ENCODE data around the gene DAAM1.

The DAAM1 gene

GRCh38 chr14:59207506-59207933 is 19.1 kb downstream of the DAAM1 start:
- ChIA-PET CTCF (no interaction called here), POLR2A (no interaction called here)
- TF ChIP-seq CTCF (IDR thresholded peaks at IDR 0.05; ENCODE audit: insufficient read depth, low read length, missing control alignments): no peak
- no peak overlapping the region for H3K4me3 ChIP-seq (ENCODE audit: low read depth, low read length)
- DNase-seq (ENCODE audit: low read depth, low spot score): no peak

- POLR2A ChIA-PET: no interaction called here
Observed at GRCh38 chr14:59208224-59208814, 19.9 kb downstream of the DAAM1 start.

GRCh38 chr14:59208954-59209353 is 20.5 kb downstream of the DAAM1 start:
- ChIA-PET CTCF (no interaction called here), POLR2A (no interaction called here)
- no peak for TF ChIP-seq CTCF (IDR thresholded peaks at IDR 0.05; ENCODE audit: insufficient read depth, low read length, missing control alignments)
- no peak for DNase-seq (ENCODE audit: low read depth, low spot score)
- no peak overlapping the region for H3K4me3 ChIP-seq (ENCODE audit: low read depth, low read length)

More at GRCh38 chr14:59208224-59208814, 19.9 kb downstream of the DAAM1 start:
- no peak for TF ChIP-seq CTCF (IDR thresholded peaks at IDR 0.05; ENCODE audit: insufficient read depth, low read length, missing control alignments)
- H3K4me3 ChIP-seq (ENCODE audit: low read depth, low read length): no peak overlapping the region
- no peak for DNase-seq (ENCODE audit: low read depth, low spot score)
- CTCF ChIA-PET: no interaction called here

GRCh38 chr14:59210621-59211020 is 22.2 kb downstream of the DAAM1 start:
- no peak for TF ChIP-seq CTCF (IDR thresholded peaks at IDR 0.05; ENCODE audit: insufficient read depth, low read length, missing control alignments)
- POLR2A ChIA-PET: no interaction called here
- CTCF ChIA-PET: interaction anchor here (1.0 to 1.2 kb wide), 2 partner anchors 8 to 10 kb away, joined by 3 to 4 read pairs; no protein-coding TSS in a partner anchor
- no peak overlapping the region for H3K4me3 ChIP-seq (ENCODE audit: low read depth, low read length)
- DNase-seq (ENCODE audit: low read depth, low spot score): no peak

GRCh38 chr14:59213368-59214315 is 25.2 kb downstream of the DAAM1 start:
- CTCF ChIA-PET: interaction anchor here (0.8 to 1.5 kb wide), 2 partner anchors 10 to 231 kb away, joined by 3 read pairs; no protein-coding TSS in a partner anchor
- TF ChIP-seq CTCF (IDR thresholded peaks at IDR 0.05; ENCODE audit: insufficient read depth, low read length, missing control alignments): no peak
- POLR2A ChIA-PET: interaction anchor here (0.6 to 0.7 kb wide), 2 partner anchors 25 to 175 kb away, joined by 3 to 5 read pairs; no protein-coding TSS in a partner anchor
- no peak overlapping the region for H3K4me3 ChIP-seq (ENCODE audit: low read depth, low read length)
- DNase-seq (ENCODE audit: low read depth, low spot score): no peak

GRCh38 chr14:59214702-59215302 is 26.3 kb downstream of the DAAM1 start:
- ChIA-PET POLR2A (no interaction called here), CTCF (interaction anchor here (1.0 kb wide), 1 partner anchor 38 kb away, joined by 3 read pairs; no protein-coding TSS in a partner anchor)
- DNase-seq (ENCODE audit: low read depth, low spot score): no peak
- H3K4me3 ChIP-seq (ENCODE audit: low read depth, low read length): no peak overlapping the region
- no peak for TF ChIP-seq CTCF (IDR thresholded peaks at IDR 0.05; ENCODE audit: insufficient read depth, low read length, missing control alignments)
